Neuronal stem cell (in vitro differentiated cells): ENCODE measurements around the gene FGF11.
"Not testable (repeated sequence)": the region's sequence is repeated elsewhere in the genome, so short reads cannot be mapped to it uniquely, and the experiment has no call there.

Source experiments
- DNase-seq: peaks from one replicate; pipeline ENCODE4 v3.0.0-alpha.2; 2013; ENCODE audit warnings: low spot score
- H2AFZ ChIP-seq: one replicate; pipeline ENCODE4 v1.6.1; 2013; ENCODE audit warnings: mild to moderate bottlenecking, low read length, inconsistent platforms
- H2AK5ac ChIP-seq: 2 replicates; pipeline ENCODE4 v1.6.1; 2013; ENCODE audit warnings: low read depth, mild to moderate bottlenecking, inconsistent platforms, low read length, moderate library complexity, mixed read lengths
- H2BK120ac ChIP-seq: 2 replicates; pipeline ENCODE4 v1.6.1; 2013; ENCODE audit warnings: low read depth, mild to moderate bottlenecking, inconsistent platforms, low read length, moderate library complexity, mixed read lengths
- H2BK12ac ChIP-seq: one replicate; pipeline ENCODE4 v1.6.1; 2013; ENCODE audit warnings: low read length, inconsistent platforms
- H2BK15ac ChIP-seq: 2 replicates; pipeline ENCODE4 v1.6.1; 2013; ENCODE audit warnings: mild to moderate bottlenecking, low read length, inconsistent platforms, mixed read lengths
- H2BK5ac ChIP-seq: one replicate; pipeline ENCODE4 v1.6.1; 2013; ENCODE audit warnings: inconsistent platforms, mild to moderate bottlenecking, low read length, moderate library complexity
- H3K14ac ChIP-seq: one replicate; pipeline ENCODE4 v1.6.1; 2013; ENCODE audit warnings: low read length, inconsistent platforms
- H3K18ac ChIP-seq: 2 replicates; pipeline ENCODE4 v1.6.1; 2013; ENCODE audit warnings: low read length, inconsistent platforms
- H3K23ac ChIP-seq: 2 replicates; pipeline ENCODE4 v1.6.1; 2013; ENCODE audit warnings: low read depth, mild to moderate bottlenecking, mixed read lengths, low read length, inconsistent platforms; ENCODE audit not compliant: poor library complexity
- H3K27ac ChIP-seq: replicated peaks from 3 replicates; pipeline ENCODE4 v1.5.1; 2013; ENCODE audit warnings: low read length, inconsistent platforms
- H3K27me3 ChIP-seq, 3 experiments: 2 replicates each; pipeline ENCODE4 v1.6.1; 2013; ENCODE audit warnings: low read length in 3 of 3, mild to moderate bottlenecking in 2 of 3, inconsistent platforms in 1 of 3, low read depth in 1 of 3, mixed read lengths in 1 of 3, moderate library complexity in 1 of 3; ENCODE audit not compliant: control insufficient read depth in 3 of 3, insufficient read depth in 3 of 3
- H3K36me3 ChIP-seq, 2 donors: replicated peaks in 1 of 2; 2 replicates each; pipeline ENCODE4 v1.6.1; 2013; ENCODE audit warnings: low read length in 2 of 2; ENCODE audit not compliant: control insufficient read depth in 2 of 2, insufficient read depth in 2 of 2
- H3K4ac ChIP-seq: 2 replicates; pipeline ENCODE4 v1.6.1; 2013; ENCODE audit warnings: inconsistent platforms, mild to moderate bottlenecking, low read length, moderate library complexity
- H3K4me1 ChIP-seq, 2 donors: 1 replicate in 1 of 2; 2 replicates in 1 of 2; pipeline ENCODE4 v1.6.1; 2013; ENCODE audit warnings: low read length in 2 of 2, low read depth in 1 of 2; ENCODE audit not compliant: control insufficient read depth in 2 of 2, insufficient read depth in 1 of 2
- H3K4me2 ChIP-seq: one replicate; pipeline ENCODE4 v1.6.1; 2013; ENCODE audit warnings: mild to moderate bottlenecking, low read length, inconsistent platforms; ENCODE audit not compliant: insufficient read depth, poor library complexity, severe bottlenecking
- H3K4me3 ChIP-seq, 2 donors: 2 replicates each; pipeline ENCODE4 v1.5.1; 2013; ENCODE audit warnings: low read length in 2 of 2, mild to moderate bottlenecking in 2 of 2, inconsistent platforms in 1 of 2, moderate library complexity in 1 of 2
- H3K79me1 ChIP-seq: one replicate; pipeline ENCODE4 v1.6.1; 2013; ENCODE audit warnings: low read depth, mild to moderate bottlenecking, inconsistent platforms, low read length, moderate library complexity
- H3K9ac ChIP-seq: one replicate; pipeline ENCODE4 v1.6.1; 2013; ENCODE audit warnings: mild to moderate bottlenecking, low read depth, low read length, inconsistent platforms; ENCODE audit not compliant: poor library complexity
- H3K9me3 ChIP-seq, 2 donors: replicated peaks in 1 of 2; 2 replicates each; pipeline versions ENCODE3 to v1.6.1; 2013; ENCODE audit warnings: low read length in 2 of 2, mild to moderate bottlenecking in 2 of 2, inconsistent platforms in 1 of 2, low read depth in 1 of 2, mixed read lengths in 1 of 2, moderate library complexity in 1 of 2; ENCODE audit not compliant: control insufficient read depth in 2 of 2, insufficient read depth in 1 of 2
- H4K8ac ChIP-seq: one replicate; pipeline ENCODE4 v1.6.1; 2013; ENCODE audit warnings: low read depth, mild to moderate bottlenecking, inconsistent platforms, low read length, moderate library complexity
- H4K91ac ChIP-seq: one replicate; pipeline ENCODE4 v1.6.1; 2013; ENCODE audit warnings: low read length, low read depth, mild to moderate bottlenecking, inconsistent platforms; ENCODE audit not compliant: poor library complexity
- WGBS, 2 donors: extraction: QIAGEN DNeasy Blood & Tissue Kit; methylation state at CpG; one replicate each; pipeline ENCODE4 v1.1.7; 2013; ENCODE audit warnings: missing lambda C conversion rate in 2 of 2, mixed read lengths in 1 of 2; ENCODE audit not compliant: insufficient read length in 2 of 2, insufficient replicate concordance in 1 of 2; ENCODE audit errors: extremely low coverage in 2 of 2; 5-methylcytosine and 5-hydroxymethylcytosine counted together

Gene FGF11

DNA sequence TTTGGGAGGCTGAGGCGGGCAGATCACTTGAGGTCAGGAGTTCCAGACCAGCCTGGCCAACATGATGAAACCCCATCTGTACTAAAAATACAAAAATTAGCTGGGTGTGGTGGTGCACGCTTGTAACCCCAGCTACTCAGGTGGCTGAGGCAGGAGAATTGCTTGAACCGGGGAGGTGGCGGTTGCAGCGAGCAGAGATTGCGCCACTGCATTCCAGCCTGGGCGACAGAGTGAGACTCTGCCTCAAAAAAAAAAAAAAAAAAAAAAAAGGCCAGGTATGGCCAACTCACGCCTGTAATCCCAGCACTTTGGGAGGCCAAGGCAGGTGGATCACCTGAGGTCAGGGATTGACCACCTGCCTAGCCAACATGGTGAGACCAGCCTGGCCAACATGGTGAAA lies 35.5 kb downstream of the FGF11 start:
- H3K23ac ChIP-seq, H3K9me3 ChIP-seq, H2BK5ac ChIP-seq, H2AFZ ChIP-seq, H3K4me3 ChIP-seq, H3K27me3 ChIP-seq, H3K18ac ChIP-seq, H4K8ac ChIP-seq, H3K36me3 ChIP-seq, DNase-seq, H2BK120ac ChIP-seq, H2BK12ac ChIP-seq, H3K9ac ChIP-seq, H3K27ac ChIP-seq, H3K4ac ChIP-seq, H2BK15ac ChIP-seq, H3K14ac ChIP-seq, H4K91ac ChIP-seq, H2AK5ac ChIP-seq, H3K4me2 ChIP-seq: not testable (repeated sequence)
- WGBS, 2 donors: no CpG with 5 or more reads among the region's 8 CpGs
- Histone ChIP-seq H3K79me1 (peaks cover 18% of the 10 kb centered on the region), H3K4me1 (peaks cover 14 to 16% of the 10 kb centered on the region in 2 donors)

DNA sequence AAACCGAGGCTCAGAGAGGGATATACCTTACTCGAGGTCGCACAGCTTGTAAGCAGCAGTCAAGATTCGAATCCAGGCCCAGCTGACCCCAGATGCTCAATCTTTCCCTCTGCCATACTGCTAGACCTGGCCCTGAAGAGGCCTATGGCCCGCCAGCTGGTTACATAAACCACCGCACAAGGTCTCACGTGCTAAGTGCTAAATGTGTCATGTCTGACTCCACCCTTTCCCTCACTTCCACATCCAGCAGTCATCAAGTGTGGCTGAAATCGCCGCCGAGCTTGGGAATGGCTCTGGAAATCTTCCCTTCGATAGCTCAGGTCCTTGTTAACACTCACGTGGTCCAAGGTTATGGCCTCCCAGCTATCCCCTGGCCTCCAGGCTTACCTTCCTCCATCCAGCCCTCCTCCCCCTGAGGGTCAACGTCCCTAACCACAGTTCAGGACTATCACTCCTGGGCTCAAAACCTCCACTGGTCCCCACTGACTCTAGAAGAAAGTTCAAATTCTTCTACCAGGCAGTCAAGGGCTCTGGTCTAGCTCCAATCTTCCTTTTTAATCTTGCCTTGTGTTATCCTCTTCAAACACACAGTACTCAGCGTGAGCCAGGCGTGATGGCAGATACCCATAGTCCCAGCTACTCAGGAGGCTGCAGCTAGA lies 36.6 kb downstream of the FGF11 start:
- Histone ChIP-seq H3K79me1 (peaks cover 18% of the 10 kb centered on the region), H3K27me3 (no peaks in the 10 kb centered on the region), H3K14ac (no peak overlapping the region), H3K23ac (no peak overlapping the region), H3K36me3 (peaks cover 0 to 3% of the 10 kb centered on the region in 2 donors), H2BK5ac (no peak overlapping the region), H2BK120ac (no peak overlapping the region), H2BK12ac (no peak overlapping the region), H4K8ac (no peak overlapping the region), H3K4me2 (no peak overlapping the region), H2BK15ac (no peak overlapping the region), H3K9me3 (no peaks in the 10 kb centered on the region), H4K91ac (no peak overlapping the region), H2AK5ac (no peak overlapping the region), H3K4me1 (peaks cover 18 to 20% of the 10 kb centered on the region in 2 donors), H3K27ac (no peak overlapping the region), H3K9ac (no peak overlapping the region), H3K18ac (no peak overlapping the region), H2AFZ (no peak overlapping the region), H3K4me3 (no peak overlapping the region), H3K4ac (no peak overlapping the region)
- no peak for DNase-seq
- no CpG with 5 or more reads among the region's 15 CpGs for WGBS, 2 donors

DNA sequence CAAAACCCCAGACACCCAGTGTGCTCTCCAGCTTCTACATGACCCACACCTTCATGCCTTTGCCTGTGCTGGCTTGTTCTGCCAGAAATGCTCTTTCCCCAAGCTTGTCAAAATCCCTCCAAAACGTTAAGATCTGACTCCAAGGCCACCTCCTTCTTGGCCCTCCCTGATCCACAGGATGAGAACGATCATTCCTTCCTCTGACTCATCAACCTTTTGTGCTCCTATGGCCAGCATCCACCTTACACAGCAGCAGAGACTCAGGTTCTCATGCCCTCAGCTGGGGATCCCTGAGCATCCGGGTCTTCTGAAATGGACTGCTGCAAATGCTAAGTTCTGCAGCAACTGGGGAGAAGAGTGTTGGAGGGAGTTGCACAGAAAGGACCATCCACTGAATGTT lies 37.2 kb downstream of the FGF11 start:
- no peak overlapping the region for H2AFZ ChIP-seq
- no CpG with 5 or more reads among the region's 3 CpGs for WGBS, 2 donors
- H3K4me1 ChIP-seq: peaks cover 18 to 20% of the 10 kb centered on the region in 2 donors
- H4K8ac ChIP-seq: no peak overlapping the region
- H2BK120ac ChIP-seq: no peak overlapping the region
- no peak for DNase-seq
- H3K9ac ChIP-seq: no peak overlapping the region
- H3K79me1 ChIP-seq: peaks cover 18% of the 10 kb centered on the region
- H3K23ac ChIP-seq: no peak overlapping the region
- H3K14ac ChIP-seq: no peak overlapping the region
- H3K36me3 ChIP-seq: peaks cover 0 to 3% of the 10 kb centered on the region in 2 donors
- no peaks in the 10 kb centered on the region for H3K9me3 ChIP-seq
- no peak overlapping the region for H2BK5ac ChIP-seq
- no peak overlapping the region for H2BK12ac ChIP-seq
- no peak overlapping the region for H3K4ac ChIP-seq
- no peak overlapping the region for H3K18ac ChIP-seq
- no peaks in the 10 kb centered on the region for H3K27me3 ChIP-seq
- no peak overlapping the region for H3K4me3 ChIP-seq
- H4K91ac ChIP-seq: no peak overlapping the region
- no peak overlapping the region for H3K27ac ChIP-seq
- no peak overlapping the region for H2AK5ac ChIP-seq
- H3K4me2 ChIP-seq: no peak overlapping the region
- H2BK15ac ChIP-seq: no peak overlapping the region

DNA sequence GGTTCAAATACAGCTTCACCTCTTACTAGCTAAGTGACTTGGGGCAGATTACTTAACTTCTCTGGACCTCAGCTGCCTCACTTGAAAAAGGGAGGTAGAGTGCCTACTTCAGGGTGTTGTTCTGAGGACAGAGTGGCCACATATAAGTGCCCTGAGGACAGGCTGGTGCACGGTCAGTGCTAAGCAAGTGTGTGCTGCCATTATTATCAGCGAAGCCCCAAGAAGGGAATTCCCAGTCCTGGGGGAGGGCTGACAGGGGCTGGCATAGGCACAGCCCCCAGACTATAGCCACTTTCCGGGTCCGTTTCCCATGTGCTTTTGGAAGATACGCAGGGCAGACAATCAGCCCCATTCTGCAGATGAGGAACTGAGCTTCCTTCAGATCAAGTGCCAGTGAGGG lies 37.6 kb downstream of the FGF11 start:
- DNase-seq: no peak

More for the DNA sequence above, 37.6 kb downstream of the FGF11 start:
- Histone ChIP-seq H3K9ac (no peak overlapping the region), H3K79me1 (peaks cover 18% of the 10 kb centered on the region), H3K23ac (peak overlapping the region; percentile 80), H4K91ac (no peak overlapping the region), H3K27me3 (no peaks in the 10 kb centered on the region), H4K8ac (no peak overlapping the region), H3K9me3 (no peaks in the 10 kb centered on the region), H2AFZ (no peak overlapping the region), H3K4ac (peak overlapping the region; percentile 76), H2BK120ac (no peak overlapping the region), H3K4me2 (no peak overlapping the region), H2BK15ac (peak overlapping the region; percentile 49), H2BK5ac (peak overlapping the region; percentile 75), H3K27ac (no peak overlapping the region), H3K4me3 (no peak overlapping the region), H3K18ac (no peak overlapping the region), H3K14ac (no peak overlapping the region), H3K4me1 (peaks cover 18 to 20% of the 10 kb centered on the region in 2 donors), H2BK12ac (peak overlapping the region; percentile 46), H3K36me3 (peaks cover 0 to 3% of the 10 kb centered on the region in 2 donors), H2AK5ac (no peak overlapping the region)
- WGBS, 2 donors: no CpG with 5 or more reads among the region's 5 CpGs
